ENCODE results near the gene SEMA4A. TPM values are rescaled to one million over a fixed set of nuclear protein-coding genes. Genes with fewer than 3 reads are reported as not detected.

Gene SEMA4A
- total RNA-seq, 2 donors from 2014 or later: 22.9 to 44.9 TPM

- TF ChIP-seq CTCF (IDR thresholded peaks at IDR 0.05): no peak
- TF ChIP-seq POLR2AphosphoS5 (IDR thresholded peaks at IDR 0.05): no peak
- TF ChIP-seq POLR2A (IDR thresholded peaks at IDR 0.05): no peak
- H3K27me3 ChIP-seq (replicated peaks; ENCODE audit: insufficient read depth): no peaks in the 10 kb centered on the region
- peaks cover 43 to 56% of the 10 kb centered on the region in 2 donors for H3K36me3 ChIP-seq
- H3K27ac ChIP-seq: no peak overlapping the region
- H3K9me3 ChIP-seq: no peaks in the 10 kb centered on the region
- no peaks in the 10 kb centered on the region for H3K4me1 ChIP-seq (replicated peaks)
- H3K4me3 ChIP-seq: no peak overlapping the region
- intact Hi-C loops (cut with DNase I): no loop called here
- no peak for DNase-seq (ENCODE audit: low spot score)
- 87% methylated on average over 34 of the region's 34 CpGs for WGBS
These were observed 17.2 kb upstream of the SEMA4A start for GRCh38 chr1:156135930-156136871.

GRCh38 chr1:156136970-156137483 is 16.4 kb upstream of the SEMA4A start:
- H3K27ac ChIP-seq: no peak overlapping the region
- H3K36me3 ChIP-seq: peaks cover 43 to 53% of the 10 kb centered on the region in 2 donors
- TF ChIP-seq CTCF (IDR thresholded peaks at IDR 0.05) (no peak), POLR2A (IDR thresholded peaks at IDR 0.05) (no peak), POLR2AphosphoS5 (IDR thresholded peaks at IDR 0.05) (no peak)

GRCh38 chr1:156138458-156138867 is 14.9 kb upstream of the SEMA4A start:
- Histone ChIP-seq H3K4me1 (replicated peaks) (no peaks in the 10 kb centered on the region), H3K36me3 (peaks cover 42 to 50% of the 10 kb centered on the region in 2 donors), H3K27me3 (replicated peaks; ENCODE audit: insufficient read depth) (no peaks in the 10 kb centered on the region), H3K4me3 (no peak overlapping the region), H3K9me3 (no peaks in the 10 kb centered on the region), H3K27ac (no peak overlapping the region)
- TF ChIP-seq CTCF (IDR thresholded peaks at IDR 0.05) (no peak), POLR2AphosphoS5 (IDR thresholded peaks at IDR 0.05) (no peak), POLR2A (IDR thresholded peaks at IDR 0.05) (no peak)
- WGBS: 88% methylated on average over 22 of the region's 22 CpGs
- intact Hi-C loops (cut with DNase I): loop anchor here (2.0 kb wide), 1 partner anchor 48 kb away; no protein-coding TSS in a partner anchor
- no peak for DNase-seq (ENCODE audit: low spot score)

More at GRCh38 chr1:156136970-156137483, 16.4 kb upstream of the SEMA4A start:
- no peaks in the 10 kb centered on the region for H3K27me3 ChIP-seq (replicated peaks; ENCODE audit: insufficient read depth)
- H3K4me3 ChIP-seq: no peak overlapping the region
- no peaks in the 10 kb centered on the region for H3K9me3 ChIP-seq
- 71% methylated on average over 11 of the region's 12 CpGs for WGBS
- no peaks in the 10 kb centered on the region for H3K4me1 ChIP-seq (replicated peaks)
- intact Hi-C loops (cut with DNase I): no loop called here
- no peak for DNase-seq (ENCODE audit: low spot score)

GRCh38 chr1:156140879-156141707 is 12.3 kb upstream of the SEMA4A start:
- Histone ChIP-seq H3K27me3 (replicated peaks; ENCODE audit: insufficient read depth) (no peaks in the 10 kb centered on the region), H3K4me1 (replicated peaks) (no peaks in the 10 kb centered on the region), H3K4me3 (no peak overlapping the region), H3K36me3 (peaks cover 18 to 28% of the 10 kb centered on the region in 2 donors), H3K9me3 (no peaks in the 10 kb centered on the region), H3K27ac (peak overlapping the region; percentile 37 to 53)
- 47% methylated on average over 20 of the region's 20 CpGs for WGBS
- peak; percentile 39 for TF ChIP-seq POLR2AphosphoS5 (IDR thresholded peaks at IDR 0.05)
- no peak for TF ChIP-seq POLR2A (IDR thresholded peaks at IDR 0.05)
- peak in 3 of 4 experiments; percentile 21 to 46 (median 33) for TF ChIP-seq CTCF (IDR thresholded peaks at IDR 0.05)
- DNase-seq (ENCODE audit: low spot score): peak; percentile 47
- intact Hi-C loops (cut with DNase I): no loop called here
